HT-29 (cell line): ENCODE results near the gene RAET1G. TPM values are rescaled to one million over a fixed set of nuclear protein-coding genes. Genes with fewer than 3 reads are reported as not detected.
"Not testable (repeated sequence)": the region's sequence is repeated elsewhere in the genome, so short reads cannot be mapped to it uniquely, and the experiment has no call there.

Experiments
- DNase-seq: peaks from one replicate; pipeline ENCODE4 v3.0.0-alpha.2; 2015; ENCODE audit warnings: low spot score
- total RNA-seq: library from RNA; depleted of rRNA; stranded (reverse); fragments of >200 nt; shearing (Covaris generic); gene quantifications from 2 replicates; pipeline ENCODE4 v1.2.3, GENCODE V29; 2014; rRNA removed

RAET1G gene
- total RNA-seq, result 0.51 TPM in 1 of 2 replicates, not detected in the other

GRCh38 chr6:149922642-149923326 lies at the start of gene RAET1G:
Gene RAET1G, minus strand, starts transcription at chr6:149923121. Its CDS starts 111 bp downstream, at chr6:149923010.
- DNase-seq, result peak; percentile 79

- no peak for DNase-seq
Measured at GRCh38 chr6:149969635-149970034, 46.7 kb upstream of the RAET1G start.

GRCh38 chr6:149968909-149969308 lies 46.0 kb upstream of the RAET1G start:
- DNase-seq, result not testable (repeated sequence)

- not testable (repeated sequence) for DNase-seq
Measured at GRCh38 chr6:149967999-149968398, 45.1 kb upstream of the RAET1G start.

GRCh38 chr6:149967591-149967990 lies 44.7 kb upstream of the RAET1G start:
- no peak for DNase-seq

- not testable (repeated sequence) for DNase-seq
Measured at GRCh38 chr6:149966319-149966718, 43.4 kb upstream of the RAET1G start.

- DNase-seq, result no peak
Measured at GRCh38 chr6:149965194-149966020, 42.5 kb upstream of the RAET1G start.

GRCh38 chr6:149964308-149965193 lies 41.6 kb upstream of the RAET1G start:
- no peak for DNase-seq

GRCh38 chr6:149963462-149964307 lies 40.8 kb upstream of the RAET1G start, which contains the start of gene ULBP1:
Gene ULBP1, plus strand, starts transcription at chr6:149963943. Its CDS starts 107 bp downstream, at chr6:149964050.
- peak; percentile 65 for DNase-seq

- DNase-seq, result peak; percentile 59
Measured at GRCh38 chr6:149963212-149963461, 40.2 kb upstream of the RAET1G start.

GRCh38 chr6:149962461-149963211 lies 39.7 kb upstream of the RAET1G start:
- no peak for DNase-seq

GRCh38 chr6:149961728-149962425 lies 39.0 kb upstream of the RAET1G start:
- DNase-seq, result peak; percentile 40

- no peak for DNase-seq
Measured at GRCh38 chr6:149960488-149960887, 37.6 kb upstream of the RAET1G start.

- not testable (repeated sequence) for DNase-seq
Measured at GRCh38 chr6:149959806-149960205, 36.9 kb upstream of the RAET1G start.

- DNase-seq, result not testable (repeated sequence)
Measured at GRCh38 chr6:149958124-149958523, 35.2 kb upstream of the RAET1G start.

GRCh38 chr6:149955654-149956317 lies 32.9 kb upstream of the RAET1G start:
- not testable (repeated sequence) for DNase-seq

GRCh38 chr6:149954984-149955653 lies 32.2 kb upstream of the RAET1G start:
- DNase-seq, result not testable (repeated sequence)

- DNase-seq, result not testable (repeated sequence)
Measured at GRCh38 chr6:149954328-149954983, 31.5 kb upstream of the RAET1G start.
